Activated naive CD4-positive, alpha-beta T cell treated with anti-CD3 and anti-CD28 coated beads for 36 hours (primary cell): ENCODE measurements around the gene SLIT1. TPM values are rescaled to one million over a fixed set of nuclear protein-coding genes. Genes with fewer than 3 reads are reported as not detected.

Experiments used
- CTCF ChIA-PET: fragments of 350-600 bp; sonication (Branson Sonifier 250); formaldehyde crosslinking; loops from one replicate; lab custom pipeline; 2021; ENCODE audit warnings: antibody characterized with exemption; lab: Charles Lee
- DNase-seq: peaks from one replicate; pipeline ENCODE4 v3.0.0-alpha.2; 2020
- H3K27ac Mint-ChIP-seq: one replicate; pipeline ENCODE4 v1.8.0; 2021; ENCODE audit warnings: mild to moderate bottlenecking, mixed read lengths
- H3K27me3 Mint-ChIP-seq: one replicate; pipeline ENCODE4 v1.8.0; 2021; ENCODE audit warnings: low read depth, mixed read lengths
- H3K36me3 Mint-ChIP-seq: one replicate; pipeline ENCODE4 v1.8.0; 2021; ENCODE audit warnings: low read depth, mixed read lengths
- H3K4me1 Mint-ChIP-seq: one replicate; pipeline ENCODE4 v1.8.0; 2021; ENCODE audit warnings: low read depth, mixed read lengths
- H3K4me3 Mint-ChIP-seq: one replicate; pipeline ENCODE4 v1.8.0; 2021; ENCODE audit warnings: mild to moderate bottlenecking, moderate library complexity, mixed read lengths
- H3K9me3 Mint-ChIP-seq: one replicate; pipeline ENCODE4 v1.8.0; 2021; ENCODE audit warnings: mixed read lengths
- intact Hi-C: fragments of 100-400 bp; cut with micrococcal nuclease; formaldehyde crosslinking; loops from one replicate; pipeline ENCODE4 v1.15.1; 2023
- total RNA-seq, 2 experiments: library from RNA; stranded (reverse); gene quantifications; one replicate each; pipeline ENCODE4 v1.2.3, GENCODE V29; 2021

SLIT1 gene
- total RNA-seq, 2 experiments from 2014 or later: 0.44 to 0.60 TPM

GRCh38 chr10:97120370-97120769 lies 65.4 kb downstream of the SLIT1 start:
- H3K4me3 Mint-ChIP-seq: no peak overlapping the region
- no peak for DNase-seq
- no peaks in the 10 kb centered on the region for H3K4me1 Mint-ChIP-seq
- no peak overlapping the region for H3K27ac Mint-ChIP-seq
- no peaks in the 10 kb centered on the region for H3K36me3 Mint-ChIP-seq
- CTCF ChIA-PET: interaction anchor here (0.8 to 3.2 kb wide), 4 partner anchors 48 to 90 kb away, joined by 3 to 9 read pairs (median 4); no protein-coding TSS in a partner anchor
- peaks cover 1% of the 10 kb centered on the region for H3K27me3 Mint-ChIP-seq
- intact Hi-C loops: no loop called here
- no peaks in the 10 kb centered on the region for H3K9me3 Mint-ChIP-seq

- H3K9me3 Mint-ChIP-seq: no peaks in the 10 kb centered on the region
- intact Hi-C loops: loop anchor here (5.0 kb wide), 1 partner anchor 82 kb away; no protein-coding TSS in a partner anchor
- CTCF ChIA-PET: interaction anchor here (0.7 to 3.2 kb wide), 3 partner anchors 10 to 82 kb away, joined by 3 to 9 read pairs (median 5); no protein-coding TSS in a partner anchor
- no peak for DNase-seq
- H3K36me3 Mint-ChIP-seq: no peaks in the 10 kb centered on the region
- H3K4me1 Mint-ChIP-seq: no peaks in the 10 kb centered on the region
- H3K4me3 Mint-ChIP-seq: no peak overlapping the region
- no peak overlapping the region for H3K27ac Mint-ChIP-seq
- H3K27me3 Mint-ChIP-seq: peaks cover 1% of the 10 kb centered on the region
These were observed 66.6 kb downstream of the SLIT1 start for GRCh38 chr10:97119058-97119745.

GRCh38 chr10:97117372-97117771 lies 68.4 kb downstream of the SLIT1 start:
- DNase-seq: no peak
- Mint-ChIP-seq H3K4me3 (no peak overlapping the region), H3K27ac (no peak overlapping the region), H3K36me3 (no peaks in the 10 kb centered on the region), H3K9me3 (no peaks in the 10 kb centered on the region), H3K4me1 (no peaks in the 10 kb centered on the region), H3K27me3 (peaks cover 2% of the 10 kb centered on the region)
- intact Hi-C loops: loop anchor here (1.0 to 5.0 kb wide), 2 partner anchors 44 to 80 kb away; no protein-coding TSS in a partner anchor
- CTCF ChIA-PET: interaction anchor here (0.8 to 2.7 kb wide), 5 partner anchors 8 to 80 kb away, joined by 3 to 15 read pairs (median 4); no protein-coding TSS in a partner anchor

- H3K4me1 Mint-ChIP-seq: no peaks in the 10 kb centered on the region
- no peak for DNase-seq
- H3K27ac Mint-ChIP-seq: no peak overlapping the region
- intact Hi-C loops: loop anchor here (1.0 to 5.0 kb wide), 2 partner anchors 43 to 79 kb away; no protein-coding TSS in a partner anchor
- no peak overlapping the region for H3K4me3 Mint-ChIP-seq
- peaks cover 4% of the 10 kb centered on the region for H3K27me3 Mint-ChIP-seq
- CTCF ChIA-PET: interaction anchor here (0.5 to 2.7 kb wide), 6 partner anchors 9 to 79 kb away, joined by 3 to 15 read pairs (median 4); no protein-coding TSS in a partner anchor
- H3K36me3 Mint-ChIP-seq: no peaks in the 10 kb centered on the region
- no peaks in the 10 kb centered on the region for H3K9me3 Mint-ChIP-seq
These were observed 69.1 kb downstream of the SLIT1 start for GRCh38 chr10:97116462-97117162.

GRCh38 chr10:97115846-97116245 lies 69.9 kb downstream of the SLIT1 start:
- CTCF ChIA-PET: interaction anchor here (1.5 to 2.7 kb wide), 2 partner anchors 9 to 79 kb away, joined by 3 to 15 read pairs; no protein-coding TSS in a partner anchor
- Mint-ChIP-seq H3K4me1 (no peaks in the 10 kb centered on the region), H3K4me3 (no peak overlapping the region), H3K36me3 (no peaks in the 10 kb centered on the region), H3K9me3 (no peaks in the 10 kb centered on the region), H3K27ac (no peak overlapping the region), H3K27me3 (peaks cover 3% of the 10 kb centered on the region)
- intact Hi-C loops: loop anchor here (5.0 kb wide), 1 partner anchor 79 kb away; no protein-coding TSS in a partner anchor
- no peak for DNase-seq

GRCh38 chr10:97111615-97112014 lies 74.1 kb downstream of the SLIT1 start:
- Mint-ChIP-seq H3K27ac (no peak overlapping the region), H3K4me1 (no peaks in the 10 kb centered on the region), H3K36me3 (no peaks in the 10 kb centered on the region), H3K9me3 (no peaks in the 10 kb centered on the region), H3K4me3 (no peak overlapping the region), H3K27me3 (peaks cover 7% of the 10 kb centered on the region)
- CTCF ChIA-PET: interaction anchor here (1.6 kb wide), 1 partner anchor 9 kb away, joined by 5 read pairs; no protein-coding TSS in a partner anchor
- DNase-seq: no peak
- intact Hi-C loops: no loop called here

- CTCF ChIA-PET: interaction anchor here (0.9 kb wide), 1 partner anchor 8 kb away, joined by 3 read pairs; no protein-coding TSS in a partner anchor
- H3K9me3 Mint-ChIP-seq: no peaks in the 10 kb centered on the region
These were observed 76.2 kb downstream of the SLIT1 start for GRCh38 chr10:97109547-97109946.

GRCh38 chr10:97107551-97107950 lies 78.2 kb downstream of the SLIT1 start:
- CTCF ChIA-PET: interaction anchor here (0.9 to 2.6 kb wide), 4 partner anchors 9 to 70 kb away, joined by 3 to 12 read pairs (median 4); no protein-coding TSS in a partner anchor
- no peaks in the 10 kb centered on the region for H3K36me3 Mint-ChIP-seq

More at GRCh38 chr10:97109547-97109946, 76.2 kb downstream of the SLIT1 start:
- no peak overlapping the region for H3K27ac Mint-ChIP-seq
- DNase-seq: no peak
- intact Hi-C loops: no loop called here
- no peaks in the 10 kb centered on the region for H3K4me1 Mint-ChIP-seq
- no peaks in the 10 kb centered on the region for H3K36me3 Mint-ChIP-seq
- no peak overlapping the region for H3K4me3 Mint-ChIP-seq
- H3K27me3 Mint-ChIP-seq: peaks cover 7% of the 10 kb centered on the region

GRCh38 chr10:97106207-97106606 lies 79.6 kb downstream of the SLIT1 start:
- Mint-ChIP-seq H3K9me3 (no peaks in the 10 kb centered on the region), H3K4me3 (no peak overlapping the region), H3K4me1 (no peaks in the 10 kb centered on the region), H3K36me3 (no peaks in the 10 kb centered on the region), H3K27ac (no peak overlapping the region), H3K27me3 (peaks cover 4% of the 10 kb centered on the region)
- CTCF ChIA-PET: interaction anchor here (0.7 to 2.6 kb wide), 2 partner anchors 33 to 46 kb away, joined by 3 to 12 read pairs; no protein-coding TSS in a partner anchor
- no peak for DNase-seq
- intact Hi-C loops: no loop called here

More at GRCh38 chr10:97107551-97107950, 78.2 kb downstream of the SLIT1 start:
- H3K4me1 Mint-ChIP-seq: no peaks in the 10 kb centered on the region
- H3K27me3 Mint-ChIP-seq: peaks cover 7% of the 10 kb centered on the region
- H3K4me3 Mint-ChIP-seq: no peak overlapping the region
- no peaks in the 10 kb centered on the region for H3K9me3 Mint-ChIP-seq
- H3K27ac Mint-ChIP-seq: no peak overlapping the region
- DNase-seq: no peak
- intact Hi-C loops: no loop called here

- Mint-ChIP-seq H3K27ac (no peak overlapping the region), H3K27me3 (peaks cover 4% of the 10 kb centered on the region), H3K4me3 (no peak overlapping the region), H3K36me3 (no peaks in the 10 kb centered on the region), H3K4me1 (no peaks in the 10 kb centered on the region), H3K9me3 (no peaks in the 10 kb centered on the region)
- CTCF ChIA-PET: no interaction called here
- intact Hi-C loops: no loop called here
- DNase-seq: no peak
These were observed 80.5 kb downstream of the SLIT1 start for GRCh38 chr10:97105303-97105702.

GRCh38 chr10:97103316-97104080 lies 82.3 kb downstream of the SLIT1 start:
- intact Hi-C loops: no loop called here
- Mint-ChIP-seq H3K27ac (no peak overlapping the region), H3K27me3 (peaks cover under 1% of the 10 kb centered on the region), H3K36me3 (no peaks in the 10 kb centered on the region), H3K9me3 (no peaks in the 10 kb centered on the region), H3K4me3 (no peak overlapping the region), H3K4me1 (no peaks in the 10 kb centered on the region)
- CTCF ChIA-PET: interaction anchor here (1.4 kb wide), 1 partner anchor 9 kb away, joined by 5 read pairs; no protein-coding TSS in a partner anchor
- no peak for DNase-seq
